OCI-LY1 (cell line): ENCODE results near the gene CRISPLD2.

Experiments used
- H2AFZ ChIP-seq: fragments of 200-600 bp; sonication (generic), shearing (Covaris generic); 2 replicates; pipeline ENCODE4 v1.6.0; 2014; ENCODE audit warnings: antibody characterized with exemption, mild to moderate bottlenecking, low read length
- H3F3A ChIP-seq: fragments of 200-600 bp; sonication (generic), shearing (Covaris generic); 2 replicates; pipeline ENCODE4 v1.6.0; 2014; ENCODE audit warnings: mild to moderate bottlenecking, antibody characterized with exemption, low read length, moderate library complexity; ENCODE audit not compliant: insufficient read depth
- H3K27ac ChIP-seq: fragments of 200-600 bp; sonication (generic); 2 replicates; pipeline ENCODE4 v1.5.1; 2014; ENCODE audit warnings: low read length, mixed run types, mild to moderate bottlenecking, low read depth; ENCODE audit not compliant: poor library complexity, severe bottlenecking
- H3K27me3 ChIP-seq: fragments of 200-600 bp; sonication (generic); 2 replicates; pipeline ENCODE4 v1.6.0; 2014; ENCODE audit warnings: antibody characterized with exemption, mild to moderate bottlenecking, low read length, moderate library complexity; ENCODE audit not compliant: insufficient read depth
- H3K36me3 ChIP-seq: fragments of 200-600 bp; sonication (generic); 2 replicates; pipeline ENCODE4 v1.6.1; 2014; ENCODE audit warnings: mild to moderate bottlenecking, antibody characterized with exemption, low read length, moderate library complexity, mixed read lengths; ENCODE audit not compliant: insufficient read depth
- H3K4me1 ChIP-seq: fragments of 200-600 bp; sonication (generic); 2 replicates; pipeline ENCODE4 v1.5.1; 2014; ENCODE audit warnings: mild to moderate bottlenecking, low read length, moderate library complexity; ENCODE audit not compliant: insufficient read depth, severe bottlenecking
- H3K4me2 ChIP-seq: fragments of 200-600 bp; sonication (generic), shearing (Covaris generic); 2 replicates; pipeline ENCODE4 v1.6.1; 2014; ENCODE audit warnings: low read length
- H3K4me3 ChIP-seq: fragments of 200-600 bp; sonication (generic); 2 replicates; pipeline ENCODE4 v1.5.1; 2014; ENCODE audit warnings: low read length, low read depth, mild to moderate bottlenecking, mixed read lengths; ENCODE audit not compliant: poor library complexity, severe bottlenecking
- H3K79me2 ChIP-seq: fragments of 200-600 bp; shearing (Covaris generic); 2 replicates; pipeline ENCODE4 v1.6.1; 2016; ENCODE audit warnings: mixed run types, low read length, mixed read lengths; ENCODE audit not compliant: insufficient read depth
- H3K9ac ChIP-seq: fragments of 200-600 bp; sonication (generic), shearing (Covaris generic); 2 replicates; pipeline ENCODE4 v1.6.1; 2014; ENCODE audit warnings: mild to moderate bottlenecking, low read length, mixed read lengths
- H3K9me2 ChIP-seq: fragments of 200-600 bp; sonication (generic), shearing (Covaris generic); 2 replicates; pipeline ENCODE4 v1.6.1; 2014; ENCODE audit warnings: low read depth, mild to moderate bottlenecking, low read length, mixed read lengths
- H3K9me3 ChIP-seq: fragments of 200-600 bp; shearing (Covaris generic); 2 replicates; pipeline ENCODE4 v1.6.1; 2014; ENCODE audit warnings: low read length, mixed read lengths
- H4K20me1 ChIP-seq: fragments of 200-600 bp; sonication (generic), shearing (Covaris generic); 2 replicates; pipeline ENCODE4 v1.6.0; 2016; ENCODE audit warnings: mild to moderate bottlenecking, low read length; ENCODE audit not compliant: insufficient read depth
- EZH2 ChIP-seq: fragments of 200-600 bp; sonication (generic), shearing (Covaris generic); IDR thresholded peaks from 2 replicates; pipeline ENCODE4 v1.8.0; 2017; ENCODE audit warnings: borderline replicate concordance, mixed run types, mild to moderate bottlenecking, antibody characterized with exemption, low read length, moderate library complexity, mixed read lengths
- TF ChIP-seq, protein P1 (sequence below): fragments of 200-600 bp; sonication (generic), shearing (Covaris generic); IDR thresholded peaks from 2 replicates; pipeline ENCODE4 v1.5.1; 2017; ENCODE audit warnings: mild to moderate bottlenecking, antibody characterized with exemption, low read length, moderate library complexity, mixed read lengths

Gene CRISPLD2

DNA sequence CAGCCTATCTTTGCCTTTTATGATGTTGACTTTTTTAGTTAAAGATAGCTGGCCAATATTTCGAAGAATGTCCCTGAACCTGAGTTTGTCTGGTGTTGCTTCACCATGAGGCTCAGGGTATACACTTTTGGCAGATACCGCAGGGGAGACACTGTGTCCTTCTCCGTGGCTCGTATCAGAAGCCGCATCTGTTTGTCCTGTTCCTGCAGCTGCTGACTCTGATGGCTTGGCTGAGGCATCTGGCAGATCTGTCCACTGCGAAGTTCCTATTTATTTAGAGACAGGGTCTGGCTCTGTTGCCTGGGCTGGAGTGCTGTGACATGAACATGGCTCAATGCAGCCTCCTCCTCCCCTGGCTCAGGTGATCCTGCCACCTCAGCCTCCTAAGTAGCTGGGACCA is 93.5 kb downstream of the CRISPLD2 start:
- TF ChIP-seq, protein P1, sequence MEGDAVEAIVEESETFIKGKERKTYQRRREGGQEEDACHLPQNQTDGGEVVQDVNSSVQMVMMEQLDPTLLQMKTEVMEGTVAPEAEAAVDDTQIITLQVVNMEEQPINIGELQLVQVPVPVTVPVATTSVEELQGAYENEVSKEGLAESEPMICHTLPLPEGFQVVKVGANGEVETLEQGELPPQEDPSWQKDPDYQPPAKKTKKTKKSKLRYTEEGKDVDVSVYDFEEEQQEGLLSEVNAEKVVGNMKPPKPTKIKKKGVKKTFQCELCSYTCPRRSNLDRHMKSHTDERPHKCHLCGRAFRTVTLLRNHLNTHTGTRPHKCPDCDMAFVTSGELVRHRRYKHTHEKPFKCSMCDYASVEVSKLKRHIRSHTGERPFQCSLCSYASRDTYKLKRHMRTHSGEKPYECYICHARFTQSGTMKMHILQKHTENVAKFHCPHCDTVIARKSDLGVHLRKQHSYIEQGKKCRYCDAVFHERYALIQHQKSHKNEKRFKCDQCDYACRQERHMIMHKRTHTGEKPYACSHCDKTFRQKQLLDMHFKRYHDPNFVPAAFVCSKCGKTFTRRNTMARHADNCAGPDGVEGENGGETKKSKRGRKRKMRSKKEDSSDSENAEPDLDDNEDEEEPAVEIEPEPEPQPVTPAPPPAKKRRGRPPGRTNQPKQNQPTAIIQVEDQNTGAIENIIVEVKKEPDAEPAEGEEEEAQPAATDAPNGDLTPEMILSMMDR, result no peak
- no peak for TF ChIP-seq EZH2
- no peak overlapping the region for H3K4me3 ChIP-seq

DNA sequence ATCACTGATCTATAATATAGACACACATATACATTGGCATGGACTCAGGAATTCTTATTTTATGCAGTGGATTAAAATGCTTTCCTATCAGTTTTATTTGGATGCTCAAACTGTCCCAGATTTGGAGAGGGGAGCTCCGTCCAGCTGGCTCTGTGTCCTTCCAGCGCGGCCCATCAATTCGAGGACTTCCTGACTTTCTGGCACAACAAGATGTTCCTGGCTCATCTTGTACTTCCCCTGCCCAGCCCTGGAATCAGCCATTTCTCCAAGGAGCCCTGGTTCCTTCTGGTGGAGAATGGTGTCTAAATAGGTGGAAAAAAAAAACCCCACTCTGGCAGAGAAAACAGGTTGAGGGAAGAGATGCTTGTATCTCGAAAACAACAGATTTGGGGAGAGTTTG is 94.5 kb downstream of the CRISPLD2 start:
- Histone ChIP-seq H3K9ac (no peak overlapping the region), H3K9me3 (no peaks in the 10 kb centered on the region), H3F3A (no peaks in the 10 kb centered on the region), H3K79me2 (no peaks in the 10 kb centered on the region), H3K4me3 (no peak overlapping the region), H3K36me3 (no peaks in the 10 kb centered on the region), H3K27me3 (peaks cover 16% of the 10 kb centered on the region; the same call in 1 of the 2 replicates), H3K27ac (no peak overlapping the region), H2AFZ (no peak overlapping the region), H3K4me1 (no peaks in the 10 kb centered on the region), H3K4me2 (no peak overlapping the region), H3K9me2 (no peaks in the 10 kb centered on the region), H4K20me1 (no peaks in the 10 kb centered on the region)
- no peak for TF ChIP-seq EZH2
- TF ChIP-seq, protein P1, result no peak

More for the DNA sequence above, 93.5 kb downstream of the CRISPLD2 start:
- no peaks in the 10 kb centered on the region for H3K9me3 ChIP-seq
- no peaks in the 10 kb centered on the region for H3K9me2 ChIP-seq
- H2AFZ ChIP-seq, result no peak overlapping the region
- peaks cover 16% of the 10 kb centered on the region; the same call in 1 of the 2 replicates for H3K27me3 ChIP-seq
- H4K20me1 ChIP-seq, result no peaks in the 10 kb centered on the region
- no peak overlapping the region for H3K9ac ChIP-seq
- H3K27ac ChIP-seq, result no peak overlapping the region
- H3K4me1 ChIP-seq, result no peaks in the 10 kb centered on the region
- no peak overlapping the region for H3K4me2 ChIP-seq
- H3K79me2 ChIP-seq, result no peaks in the 10 kb centered on the region
- no peaks in the 10 kb centered on the region for H3K36me3 ChIP-seq
- H3F3A ChIP-seq, result no peaks in the 10 kb centered on the region

DNA sequence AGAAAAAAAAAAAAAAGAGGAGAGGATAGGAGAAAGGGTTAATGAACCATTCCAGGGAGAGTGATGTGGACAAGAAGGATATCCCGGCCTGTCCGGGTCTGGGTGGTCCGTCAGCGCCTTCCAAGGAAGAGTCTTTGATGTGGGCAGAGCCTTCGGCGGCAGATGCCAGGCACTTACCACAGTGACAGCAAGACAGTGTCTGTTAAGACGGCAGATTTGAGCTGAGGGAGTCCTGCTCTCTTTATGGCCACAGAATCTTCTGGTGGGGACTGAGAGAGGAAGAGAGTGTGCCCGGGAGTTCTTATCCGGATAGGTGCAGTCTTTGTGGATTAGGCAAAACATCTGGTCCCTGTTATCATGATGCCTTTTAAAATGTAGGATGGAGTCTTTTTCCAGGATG is 96.4 kb downstream of the CRISPLD2 start:
- Histone ChIP-seq H3K4me3 (no peak overlapping the region), H3K36me3 (no peaks in the 10 kb centered on the region), H3K9me2 (no peaks in the 10 kb centered on the region), H3K9ac (no peak overlapping the region), H3K4me2 (no peak overlapping the region), H2AFZ (no peak overlapping the region), H3F3A (no peaks in the 10 kb centered on the region), H3K79me2 (no peaks in the 10 kb centered on the region), H3K4me1 (no peaks in the 10 kb centered on the region), H4K20me1 (no peaks in the 10 kb centered on the region), H3K27me3 (peaks cover 5% of the 10 kb centered on the region; the same call in 1 of the 2 replicates), H3K9me3 (no peaks in the 10 kb centered on the region), H3K27ac (no peak overlapping the region)
- TF ChIP-seq, protein P1, result no peak
- no peak for TF ChIP-seq EZH2
